ENCODE results near the gene RIPK4. TPM values are rescaled to one million over a fixed set of nuclear protein-coding genes. Genes with fewer than 3 reads are reported as not detected.

RIPK4 gene
- total and polyA plus RNA-seq, 2 donors (not counting 1 experiment from before 2014, with no cell fraction given): not detected

DNA sequence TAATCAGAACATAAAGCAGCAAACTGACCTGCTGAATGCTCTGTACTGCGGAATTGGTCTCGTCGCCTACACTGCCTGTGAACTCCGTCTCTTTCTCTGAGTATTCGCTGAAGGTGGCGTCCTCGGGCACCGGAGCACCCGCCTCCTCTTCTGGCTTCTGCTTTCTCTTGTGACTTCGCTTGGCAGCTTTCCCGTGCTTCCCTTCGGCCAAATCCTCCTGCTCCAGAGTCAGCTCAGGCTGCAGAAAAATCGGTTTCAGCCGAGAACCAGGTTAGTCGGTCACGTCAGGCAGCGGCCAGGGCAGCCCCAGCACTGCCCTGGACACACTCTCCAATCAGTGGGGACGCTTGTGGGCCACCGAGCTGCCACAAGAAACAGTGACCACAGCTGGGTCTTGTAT lies 35.8 kb upstream of the RIPK4 start:
- H3K9me3 ChIP-seq (ENCODE audit: control extremely low read depth in 1 of 3, control insufficient read depth in 2 of 3, insufficient read depth in 1 of 3, low read length in 2 of 3): no peaks in the 10 kb centered on the region
- H3K27ac Mint-ChIP-seq: no peak overlapping the region
- ATAC-seq (ENCODE audit: low read depth): no peak
- H3K4me3 ChIP-seq (ENCODE audit: control extremely low read depth in 1 of 5, extremely low read depth in 1 of 5, insufficient read depth in 1 of 5, low read depth in 2 of 5, low read length in 4 of 5): no peak overlapping the region
- intact Hi-C loops (cut with micrococcal nuclease): no loop called here
- TF ChIP-seq CTCF (IDR thresholded peaks at IDR 0.05): no peak
- no peak for TF ChIP-seq EZH2 (IDR thresholded peaks at IDR 0.05; ENCODE audit: borderline replicate concordance, insufficient read depth, low read depth, low read length, poor library complexity, severe bottlenecking)
- H3K4me1 Mint-ChIP-seq: no peaks in the 10 kb centered on the region
- CTCF ChIA-PET: no interaction called here
- peaks cover 0 to 49% of the 10 kb centered on the region in 2 experiments for H3K36me3 ChIP-seq (replicated peaks in 1 of 2; ENCODE audit: control extremely low read depth in 1 of 2, control insufficient read depth in 1 of 2, extremely low read depth in 1 of 2, insufficient read depth in 2 of 2, low read length in 1 of 2)
- no peak overlapping the region for H3K9ac ChIP-seq (ENCODE audit: low read length)
- H3K27ac ChIP-seq (ENCODE audit: low read length in 2 of 2): no peak overlapping the region
- H3K4me2 ChIP-seq (replicated peaks; ENCODE audit: low read depth, low read length, poor library complexity, severe bottlenecking): no peak overlapping the region
- H3K27me3 Mint-ChIP-seq: no peaks in the 10 kb centered on the region
- no peak for DNase-seq
- peaks cover 4% of the 10 kb centered on the region for H3K9me3 Mint-ChIP-seq (ENCODE audit: insufficient read depth)
- H3K27me3 ChIP-seq (replicated peaks in 1 of 4; ENCODE audit: control extremely low read depth in 1 of 4, control insufficient read depth in 3 of 4, insufficient read depth in 4 of 4, low read length in 3 of 4): no peaks in the 10 kb centered on the region
- POLR2A ChIA-PET: no interaction called here
- WGBS (ENCODE audit: insufficient coverage): 88% methylated on average over 19 of the region's 19 CpGs
- H3K79me2 ChIP-seq (ENCODE audit: control insufficient read depth, insufficient read depth, low read length): peaks cover 2% of the 10 kb centered on the region
- no peak overlapping the region for H3K4me3 Mint-ChIP-seq
- H2AFZ ChIP-seq (ENCODE audit: insufficient read depth, low read depth, low read length, poor library complexity, severe bottlenecking): no peak overlapping the region
- peaks cover 5% of the 10 kb centered on the region for H4K20me1 ChIP-seq (ENCODE audit: control insufficient read depth, insufficient read depth, low read length, poor library complexity, severe bottlenecking)
- no peaks in the 10 kb centered on the region for H3K4me1 ChIP-seq (ENCODE audit: control insufficient read depth in 2 of 2, insufficient read depth in 2 of 2, low read length in 2 of 2)

- intact Hi-C loops (cut with micrococcal nuclease): no loop called here
- Histone ChIP-seq H4K20me1 (ENCODE audit: control insufficient read depth, insufficient read depth, low read length, poor library complexity, severe bottlenecking) (peaks cover 5% of the 10 kb centered on the region), H3K27ac (ENCODE audit: low read length in 2 of 2) (no peak overlapping the region), H2AFZ (ENCODE audit: insufficient read depth, low read depth, low read length, poor library complexity, severe bottlenecking) (no peak overlapping the region), H3K27me3 (replicated peaks in 1 of 4; ENCODE audit: control extremely low read depth in 1 of 4, control insufficient read depth in 3 of 4, insufficient read depth in 4 of 4, low read length in 3 of 4) (no peaks in the 10 kb centered on the region), H3K4me3 (ENCODE audit: control extremely low read depth in 1 of 5, extremely low read depth in 1 of 5, insufficient read depth in 1 of 5, low read depth in 2 of 5, low read length in 4 of 5) (no peak overlapping the region), H3K9me3 (ENCODE audit: control extremely low read depth in 1 of 3, control insufficient read depth in 2 of 3, insufficient read depth in 1 of 3, low read length in 2 of 3) (no peaks in the 10 kb centered on the region), H3K36me3 (replicated peaks in 1 of 2; ENCODE audit: control extremely low read depth in 1 of 2, control insufficient read depth in 1 of 2, extremely low read depth in 1 of 2, insufficient read depth in 2 of 2, low read length in 1 of 2) (peaks cover 0 to 46% of the 10 kb centered on the region in 2 experiments), H3K4me1 (ENCODE audit: control insufficient read depth in 2 of 2, insufficient read depth in 2 of 2, low read length in 2 of 2) (no peaks in the 10 kb centered on the region), H3K9ac (ENCODE audit: low read length) (no peak overlapping the region), H3K4me2 (replicated peaks; ENCODE audit: low read depth, low read length, poor library complexity, severe bottlenecking) (no peak overlapping the region), H3K79me2 (ENCODE audit: control insufficient read depth, insufficient read depth, low read length) (peaks cover 2% of the 10 kb centered on the region)
- POLR2A ChIA-PET: no interaction called here
- H3K4me1 Mint-ChIP-seq: no peaks in the 10 kb centered on the region
- TF ChIP-seq CTCF (IDR thresholded peaks at IDR 0.05) (no peak), EZH2 (IDR thresholded peaks at IDR 0.05; ENCODE audit: borderline replicate concordance, insufficient read depth, low read depth, low read length, poor library complexity, severe bottlenecking) (no peak)
- no peak overlapping the region for H3K27ac Mint-ChIP-seq
- no peak overlapping the region for H3K4me3 Mint-ChIP-seq
- CTCF ChIA-PET: no interaction called here
- WGBS (ENCODE audit: insufficient coverage): 25% methylated on average over 1 of the region's 5 CpGs
- peaks cover 4% of the 10 kb centered on the region for H3K9me3 Mint-ChIP-seq (ENCODE audit: insufficient read depth)
- no peak for ATAC-seq (ENCODE audit: low read depth)
- DNase-seq: no peak
- H3K27me3 Mint-ChIP-seq: no peaks in the 10 kb centered on the region
Measured at GRCh38 chr21:41802198-41802584, 35.3 kb upstream of the RIPK4 start.

Data from B cell (primary cell).